NCI-H1694 treated with DMSO at 0.1 percent for 48 hours (cell line): Measurements from ENCODE around the gene FMO4.
"Not testable (repeated sequence)": the region's sequence is repeated elsewhere in the genome, so short reads cannot be mapped to it uniquely, and the experiment has no call there.

Source experiments
- DNase-seq: peaks from one replicate; lab custom pipeline; 2025; lab: John Stamatoyannopoulos, UW

Gene FMO4

GRCh38 chr1:171313835-171314320 is at the start of gene FMO4:
FMO4 (plus strand) TSS chr1:171314183; CDS start chr1:171319826, 5,643 bp downstream.
- DNase-seq, result peak; percentile 69

GRCh38 chr1:171265686-171266085 is 48.3 kb upstream of the FMO4 start:
- no peak for DNase-seq

DNA sequence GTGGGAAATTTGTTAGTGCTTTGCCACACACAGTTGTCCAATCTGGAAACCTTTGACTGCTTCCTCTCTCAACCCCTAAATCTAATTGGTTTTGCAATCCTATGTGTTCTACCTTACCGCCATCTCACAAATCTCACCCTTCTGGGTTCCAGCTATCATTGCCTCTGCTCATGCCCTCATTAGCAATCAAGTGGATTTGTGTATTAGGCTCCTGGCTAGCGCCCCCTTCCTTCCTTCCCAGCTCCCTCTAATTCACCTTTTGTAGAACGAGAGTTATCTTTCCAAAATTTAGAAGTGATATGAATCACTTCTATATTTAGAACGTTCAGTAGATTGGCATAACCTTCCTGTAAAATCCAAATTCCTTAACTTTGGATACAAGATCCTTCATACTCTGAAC is 47.1 kb upstream of the FMO4 start:
- no peak for DNase-seq

- no peak for DNase-seq
Measured at GRCh38 chr1:171267391-171267790, 46.6 kb upstream of the FMO4 start.

GRCh38 chr1:171270806-171271205 is 43.2 kb upstream of the FMO4 start:
- no peak for DNase-seq

DNA sequence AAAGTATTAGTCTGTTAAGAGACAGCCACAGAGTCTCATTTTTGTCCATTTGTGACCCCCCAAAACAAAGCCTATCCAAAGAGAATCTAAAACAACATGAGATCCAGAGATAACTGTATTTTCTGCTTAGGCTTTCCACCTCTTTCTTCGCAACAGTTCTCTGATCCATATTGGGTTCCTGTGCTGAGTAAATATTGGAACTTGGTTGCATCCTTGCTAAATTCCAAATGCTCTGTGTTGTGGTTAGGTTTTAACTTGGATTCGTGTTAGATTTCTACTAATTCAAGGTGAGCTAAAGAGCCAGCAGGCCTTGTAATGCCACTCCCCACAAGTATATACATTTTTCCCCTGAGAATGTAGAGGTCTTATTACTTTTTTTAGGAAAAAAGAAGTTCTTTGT is 36.4 kb upstream of the FMO4 start:
- no peak for DNase-seq

DNA sequence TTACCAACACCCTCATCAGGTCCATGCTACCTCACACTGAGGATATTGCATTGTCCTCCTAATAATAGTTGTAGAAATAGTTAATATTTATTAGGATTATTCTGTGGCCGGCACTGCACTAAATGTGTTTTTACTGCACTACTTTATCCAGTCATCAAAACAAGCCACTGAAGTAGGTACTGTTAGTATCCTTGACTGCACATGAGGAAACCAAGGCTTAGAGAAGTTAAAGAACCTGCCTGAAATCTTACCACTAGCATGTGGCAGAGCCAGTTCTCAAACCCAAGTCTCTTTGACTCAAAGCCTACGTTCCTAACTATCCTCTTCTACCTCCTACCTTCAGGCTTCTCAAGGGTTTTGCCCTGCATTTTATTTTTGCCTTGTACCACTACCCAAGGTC is 34.7 kb upstream of the FMO4 start:
- no peak for DNase-seq

GRCh38 chr1:171279678-171280077 is 34.3 kb upstream of the FMO4 start:
- DNase-seq, result no peak

- DNase-seq, result no peak
Measured at GRCh38 chr1:171280599-171280998, 33.4 kb upstream of the FMO4 start.

GRCh38 chr1:171286032-171286705 is 27.8 kb upstream of the FMO4 start:
- DNase-seq, result no peak

- DNase-seq, result no peak
Measured at GRCh38 chr1:171290621-171291020, 23.4 kb upstream of the FMO4 start.

GRCh38 chr1:171292799-171293198 is 21.2 kb upstream of the FMO4 start:
- no peak for DNase-seq

DNA sequence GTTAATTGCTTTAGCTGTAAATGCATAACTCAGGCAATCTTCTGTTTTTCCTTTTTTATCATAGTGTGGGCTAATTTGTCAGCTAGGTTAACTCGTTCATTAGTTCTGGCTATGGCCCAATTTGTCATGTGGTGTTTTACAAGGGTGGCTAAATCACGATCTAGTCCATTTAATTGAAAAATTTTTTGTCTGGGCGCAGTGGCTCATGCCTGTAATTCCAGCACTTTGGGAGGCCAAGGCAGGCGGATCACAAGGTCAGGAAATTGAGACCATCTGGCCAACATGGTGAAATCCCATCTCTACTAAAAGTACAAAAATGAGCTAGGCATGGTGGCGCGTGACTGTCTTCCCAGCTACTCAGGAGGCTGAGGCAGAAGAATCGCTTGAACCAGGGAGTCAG is 18.6 kb upstream of the FMO4 start:
- not testable (repeated sequence) for DNase-seq

- DNase-seq, result no peak
Measured at GRCh38 chr1:171295821-171296220, 18.2 kb upstream of the FMO4 start.

DNA sequence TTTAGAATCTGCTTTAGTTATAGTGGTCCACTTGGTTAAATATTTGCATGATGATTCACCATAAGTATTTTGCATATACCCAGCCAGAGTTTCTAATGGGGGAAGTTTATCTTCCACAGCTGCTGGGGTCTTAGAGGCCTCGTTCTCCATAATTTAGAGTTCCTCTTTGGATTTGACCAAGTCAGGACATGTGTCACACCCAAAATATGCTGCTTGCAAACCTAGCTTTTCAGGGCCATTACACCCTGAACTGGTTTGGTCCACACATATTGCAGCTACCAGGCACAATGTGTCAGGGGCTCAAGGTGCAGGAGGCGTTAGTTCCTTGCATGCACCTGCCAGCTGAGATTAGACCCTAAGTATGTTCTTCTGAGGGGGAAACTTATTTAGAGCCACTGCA is 17.1 kb upstream of the FMO4 start:
- DNase-seq, result no peak

DNA sequence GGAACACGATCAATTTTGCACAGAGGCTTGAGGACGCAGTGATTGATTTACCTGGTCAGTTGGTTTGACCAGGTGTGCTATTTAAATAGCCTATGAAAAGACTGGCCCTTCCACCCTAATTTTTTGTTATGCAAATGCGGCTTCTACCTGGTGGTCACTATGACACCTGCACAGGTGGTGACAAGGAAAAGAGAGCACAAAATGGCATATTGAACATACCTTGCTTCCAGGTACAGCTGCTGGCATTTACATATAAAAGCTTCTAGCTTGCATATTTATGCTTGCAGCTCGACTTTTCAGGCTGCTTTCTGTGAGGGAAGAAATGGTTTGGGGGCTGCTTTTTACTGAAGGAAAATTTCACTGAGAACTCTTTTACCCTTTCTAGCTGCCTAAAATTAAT is 15.3 kb upstream of the FMO4 start:
- DNase-seq, result no peak

DNA sequence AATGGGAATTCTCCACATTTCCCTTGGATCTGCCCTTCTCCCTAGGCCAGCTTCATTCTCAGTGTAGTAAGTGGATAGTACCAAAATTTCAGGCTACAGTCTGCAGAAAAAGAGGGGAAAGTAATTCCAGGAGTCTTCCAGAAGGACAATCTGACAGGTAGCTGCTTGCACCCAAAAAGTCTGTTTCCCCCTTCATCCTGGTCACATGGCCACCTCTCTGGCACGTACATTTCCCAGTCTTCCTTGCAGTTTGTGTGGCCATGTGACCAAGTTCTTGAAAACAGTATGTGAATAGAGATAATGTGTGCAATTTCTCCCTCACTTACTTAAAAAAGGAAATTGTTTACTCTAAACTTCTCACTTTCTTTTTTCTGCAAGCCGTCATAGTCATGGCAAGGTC is 14.6 kb upstream of the FMO4 start:
- DNase-seq, result no peak

DNA sequence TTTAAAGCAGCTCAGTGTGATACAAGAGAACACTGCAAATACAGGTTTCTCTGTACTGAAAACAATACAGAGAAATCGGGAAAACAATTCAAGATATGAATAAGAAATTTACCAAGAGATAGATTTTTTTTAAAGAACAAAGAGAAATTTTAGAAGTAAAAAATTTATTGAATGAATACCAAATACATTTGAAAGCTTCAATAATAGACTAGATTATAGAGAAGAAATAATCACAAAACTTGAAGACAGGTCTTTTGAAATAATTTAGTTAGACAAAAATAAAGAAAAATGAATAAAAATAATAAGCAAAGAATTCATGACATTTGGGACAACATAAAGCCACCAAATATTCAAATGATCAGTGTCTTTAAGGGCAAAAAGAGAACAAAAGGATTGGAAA is 13.6 kb upstream of the FMO4 start:
- no peak for DNase-seq

GRCh38 chr1:171310661-171311087 is 3.3 kb upstream of the FMO4 start:
- no peak for DNase-seq

DNA sequence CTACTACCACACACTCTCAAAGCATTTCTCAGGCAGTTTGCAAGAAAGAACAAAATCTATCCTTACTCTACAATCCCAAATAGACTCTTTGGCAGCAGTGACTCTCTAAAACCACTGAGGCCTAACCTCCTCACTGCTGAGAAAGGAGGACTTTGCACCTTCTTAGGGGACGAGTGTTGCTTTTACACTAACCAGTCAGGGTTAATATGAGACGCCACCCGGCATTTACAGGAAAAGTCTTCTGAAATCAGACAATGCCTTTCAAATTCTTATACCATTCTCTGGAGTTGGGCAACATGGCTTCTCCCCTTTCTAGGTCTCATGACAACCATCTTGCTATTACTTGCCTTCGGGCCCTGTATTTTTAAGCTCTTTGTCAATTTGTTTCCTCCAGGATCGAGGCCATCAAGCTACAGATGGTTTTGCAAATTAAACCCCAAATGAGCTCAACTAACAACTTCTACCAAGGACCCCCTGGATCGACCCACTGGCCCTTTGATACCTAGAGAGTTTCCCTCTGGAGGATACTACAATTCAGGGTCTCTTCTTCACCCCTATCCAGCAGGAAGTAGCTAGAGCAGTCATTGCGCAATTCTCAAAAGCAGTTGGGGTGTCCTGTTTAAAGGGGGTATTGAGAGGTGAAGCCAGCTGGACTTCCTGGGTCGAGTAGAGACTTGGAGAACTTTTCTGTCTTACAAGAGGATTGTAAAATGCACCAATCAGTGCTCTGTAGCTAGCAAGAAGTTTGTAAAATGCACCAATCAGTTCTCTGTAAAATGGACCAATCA is 2.0 kb upstream of the FMO4 start:
- DNase-seq, result no peak

GRCh38 chr1:171313319-171313834 is 606 bp upstream of the FMO4 start:
- DNase-seq, result no peak

- no peak for DNase-seq
Measured at GRCh38 chr1:171329251-171329650, 15.3 kb downstream of the FMO4 start.

GRCh38 chr1:171334024-171334640 is 20.1 kb downstream of the FMO4 start:
- DNase-seq, result no peak
